ENCODE measurements around the gene GEMIN2.
"Not testable (repeated sequence)": the region's sequence is repeated elsewhere in the genome, so short reads cannot be mapped to it uniquely, and the experiment has no call there.

Gene GEMIN2

GRCh38 chr14:39113685-39114072 is 444 bp upstream of the GEMIN2 start:
- DNase-seq: no peak

GRCh38 chr14:39122330-39123138 is 8.4 kb downstream of the GEMIN2 start:
- DNase-seq: no peak

- not testable (repeated sequence) for DNase-seq
These were observed 23.7 kb downstream of the GEMIN2 start for GRCh38 chr14:39137835-39138234.

DNA sequence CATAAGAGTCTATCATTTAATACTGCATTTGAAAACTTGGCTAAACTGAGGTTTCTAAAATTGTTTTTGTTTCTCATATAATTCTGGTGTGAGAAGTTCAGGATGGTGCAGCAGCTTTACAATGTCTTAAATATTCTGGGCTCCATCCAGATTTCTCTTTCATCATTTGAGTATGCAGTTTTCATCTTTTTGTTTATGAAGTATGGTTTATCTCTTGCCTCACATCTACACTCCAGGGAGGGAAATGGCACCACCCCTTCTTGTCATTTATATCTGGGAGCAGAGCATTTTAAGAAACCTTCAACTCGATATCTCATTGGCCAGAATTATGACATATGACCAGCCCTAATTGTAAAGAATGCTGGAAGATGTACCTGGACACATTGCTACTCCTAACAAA is 24.3 kb downstream of the GEMIN2 start:
- no peak for DNase-seq

DNA sequence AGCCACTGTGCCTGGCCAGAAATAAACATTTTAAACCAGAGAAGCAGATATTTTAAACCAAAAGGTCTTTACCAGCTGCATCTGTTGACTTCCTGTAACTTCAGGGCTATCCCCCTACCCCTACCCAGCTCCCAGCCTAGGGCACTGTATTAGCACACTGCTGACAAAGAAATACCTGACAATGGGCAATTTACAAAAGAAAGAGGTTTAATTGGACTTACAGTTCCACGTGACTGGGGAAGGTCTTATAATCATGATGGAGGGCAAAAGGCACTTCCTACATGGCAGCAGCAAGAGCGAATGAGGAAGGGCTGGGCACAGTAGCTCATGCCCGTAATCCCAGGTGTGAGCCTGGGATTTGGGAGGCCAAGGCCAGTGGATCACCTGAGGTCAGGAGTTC is 26.0 kb downstream of the GEMIN2 start:
- no peak for DNase-seq

DNA sequence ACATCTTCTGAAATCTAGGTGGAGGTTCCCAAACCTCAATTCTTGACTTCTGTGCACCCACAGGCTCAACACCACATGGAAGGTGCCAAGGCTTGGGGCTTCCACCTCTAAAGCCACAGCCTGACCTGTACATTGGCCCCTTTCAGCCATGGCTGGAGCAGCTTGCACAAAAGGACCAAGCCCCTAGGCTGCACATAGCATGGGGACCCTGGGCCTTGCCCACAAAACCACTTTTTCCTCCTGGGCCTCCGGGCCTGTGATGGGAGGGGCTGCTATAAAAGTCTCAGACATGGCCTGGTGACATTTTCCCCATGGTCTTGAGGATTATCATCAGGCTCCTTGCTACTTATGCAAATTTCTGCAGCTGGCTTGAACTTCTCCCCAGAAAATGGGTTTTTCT is 27.5 kb downstream of the GEMIN2 start:
- not testable (repeated sequence) for DNase-seq

- not testable (repeated sequence) for DNase-seq
These were observed 29.1 kb downstream of the GEMIN2 start for GRCh38 chr14:39143226-39143625.

- no peak for DNase-seq
These were observed 31.3 kb downstream of the GEMIN2 start for GRCh38 chr14:39145266-39145966.

DNA sequence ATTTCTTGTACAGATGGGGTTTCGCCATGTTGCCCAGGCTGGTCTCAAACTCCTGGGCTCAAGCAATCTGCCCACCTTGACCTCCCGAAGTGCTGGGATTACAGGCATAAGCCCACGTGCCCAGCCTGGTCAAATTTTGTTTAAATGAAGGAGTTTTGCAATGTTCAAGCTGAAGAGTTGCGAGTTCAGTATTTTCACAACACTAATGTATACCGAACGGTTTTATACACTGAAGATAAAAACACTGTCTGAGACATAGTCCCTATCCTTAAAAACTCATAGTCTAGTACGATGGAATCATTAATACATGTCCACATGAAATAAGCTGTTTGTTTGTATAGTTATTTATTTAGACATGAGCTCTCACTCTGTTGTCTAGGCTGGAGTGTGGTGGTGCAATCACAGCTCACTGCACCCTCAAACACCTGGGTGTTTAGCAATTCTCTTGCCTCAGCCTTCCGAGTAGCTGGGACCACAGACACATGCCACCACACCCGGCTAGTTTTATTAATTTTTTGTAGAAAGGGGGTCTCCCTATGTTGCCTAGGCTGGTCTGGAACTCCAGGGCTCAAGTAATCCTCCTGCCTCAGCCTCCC is 40.6 kb downstream of the GEMIN2 start:
- no peak for DNase-seq

DNA sequence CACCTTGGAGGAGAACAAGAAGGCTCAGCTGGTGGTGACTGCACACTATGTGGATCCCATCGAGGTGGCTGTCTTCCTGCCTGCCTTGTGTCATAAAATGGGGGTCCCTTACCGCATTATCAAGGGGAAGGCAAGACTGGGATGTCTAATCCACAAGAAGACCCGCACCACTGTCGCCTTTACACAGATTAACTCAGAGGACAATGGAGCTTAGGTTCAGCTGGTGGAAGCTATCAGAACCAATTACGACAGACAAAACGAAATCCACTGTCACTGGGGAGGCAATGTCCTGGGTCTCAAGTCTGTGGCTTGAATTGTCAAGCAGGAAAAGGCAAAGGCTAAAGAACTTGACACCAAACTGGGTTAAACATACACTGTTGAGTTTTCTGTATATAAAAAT is 43.4 kb downstream of the GEMIN2 start:
- no peak for DNase-seq

GRCh38 chr14:39158222-39158858 is 44.2 kb downstream of the GEMIN2 start:
- DNase-seq: no peak

DNA sequence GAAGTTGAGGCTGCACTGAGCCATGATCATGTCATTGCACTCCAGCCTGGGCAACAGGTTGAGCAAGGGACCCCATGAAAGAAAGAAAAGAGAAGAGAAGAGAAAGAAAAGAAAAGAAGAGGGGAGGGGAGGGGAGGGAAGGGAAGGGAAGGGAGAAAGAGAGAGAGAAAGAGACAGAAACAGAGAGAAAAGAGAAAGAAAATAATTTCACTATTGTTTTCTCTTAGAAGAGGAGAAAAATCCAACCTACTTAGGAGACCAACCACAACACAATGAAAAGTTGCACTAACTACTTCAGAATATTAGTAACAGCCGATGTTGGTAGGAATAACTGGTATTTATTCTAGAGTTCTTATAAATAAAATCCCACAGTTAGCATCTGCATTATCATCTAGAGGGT is 46.4 kb downstream of the GEMIN2 start:
- DNase-seq: no peak

DNA sequence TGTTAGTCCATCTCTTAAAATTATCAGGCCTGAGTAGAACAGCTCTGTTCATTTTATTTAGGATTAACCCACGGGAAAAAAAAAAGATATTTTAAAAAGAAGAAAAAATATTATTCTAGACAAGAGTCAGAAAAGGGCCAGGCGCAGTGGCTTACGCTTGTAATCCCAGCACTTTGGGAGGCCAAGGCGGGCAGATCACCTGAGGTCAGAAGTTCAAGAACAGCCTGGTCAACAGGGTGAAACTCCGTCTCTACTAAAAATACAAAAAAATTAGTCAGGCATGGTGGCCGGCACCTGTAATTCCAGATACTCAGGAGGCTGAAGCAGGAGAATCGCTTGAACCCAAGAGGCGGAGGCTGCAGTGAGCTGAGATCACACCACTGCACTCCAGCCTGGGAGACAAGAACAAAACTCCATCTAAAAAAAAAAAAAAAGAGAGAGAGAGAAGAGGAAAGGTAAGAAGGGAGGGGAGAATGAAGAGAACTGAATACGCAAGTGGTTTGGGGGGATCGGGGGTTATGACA is 53.7 kb downstream of the GEMIN2 start:
- not testable (repeated sequence) for DNase-seq

DNA sequence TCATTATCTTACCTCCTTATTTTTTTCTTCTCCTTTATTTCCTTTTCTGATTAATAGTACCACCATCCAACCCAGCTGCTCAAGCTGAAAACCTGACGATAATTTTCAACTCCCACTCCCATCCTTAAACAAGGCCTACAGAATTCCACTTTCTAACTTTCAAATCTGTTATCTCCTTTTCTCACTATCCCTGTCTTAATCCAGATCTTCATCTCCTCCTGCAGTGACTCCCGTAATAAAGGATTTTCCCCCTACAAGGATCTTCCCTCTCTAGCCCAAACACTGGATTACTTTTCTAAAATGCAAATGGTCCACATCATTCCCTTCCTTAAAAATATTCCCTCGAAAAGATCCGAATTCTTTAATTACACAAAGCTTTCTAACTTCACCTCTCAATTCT is 54.5 kb downstream of the GEMIN2 start:
- no peak for DNase-seq

DNA sequence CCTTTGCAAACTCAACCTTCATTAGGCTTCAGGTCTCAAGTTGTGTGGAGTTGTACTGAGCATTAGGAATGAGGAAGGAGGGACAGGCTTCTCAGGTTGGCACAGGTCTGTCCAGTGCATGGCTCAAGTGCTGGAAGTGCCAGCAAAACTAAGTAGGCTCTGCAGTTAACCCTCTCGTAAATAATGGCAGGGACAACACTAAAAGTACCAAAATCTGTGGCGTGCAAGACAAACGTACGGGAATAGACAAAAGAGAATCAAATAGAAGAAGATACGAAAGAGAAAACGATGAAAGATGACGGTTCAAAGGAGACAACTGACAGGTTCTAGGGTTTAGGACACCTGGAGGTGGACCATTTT is 55.4 kb downstream of the GEMIN2 start:
- DNase-seq: no peak

- DNase-seq: no peak
These were observed 59.1 kb downstream of the GEMIN2 start for GRCh38 chr14:39173198-39173597.

- peak; percentile 88 for DNase-seq
These were observed 60.7 kb downstream of the GEMIN2 start, which contains the start of gene PNN for GRCh38 chr14:39174560-39175444. Gene PNN, plus strand, starts transcription at chr14:39175254. Its CDS starts 26 bp downstream, at chr14:39175280.

GRCh38 chr14:39175445-39176262 is 61.5 kb downstream of the GEMIN2 start:
- no peak for DNase-seq

- no peak for DNase-seq
These were observed 62.4 kb downstream of the GEMIN2 start for GRCh38 chr14:39176263-39177167.

DNA sequence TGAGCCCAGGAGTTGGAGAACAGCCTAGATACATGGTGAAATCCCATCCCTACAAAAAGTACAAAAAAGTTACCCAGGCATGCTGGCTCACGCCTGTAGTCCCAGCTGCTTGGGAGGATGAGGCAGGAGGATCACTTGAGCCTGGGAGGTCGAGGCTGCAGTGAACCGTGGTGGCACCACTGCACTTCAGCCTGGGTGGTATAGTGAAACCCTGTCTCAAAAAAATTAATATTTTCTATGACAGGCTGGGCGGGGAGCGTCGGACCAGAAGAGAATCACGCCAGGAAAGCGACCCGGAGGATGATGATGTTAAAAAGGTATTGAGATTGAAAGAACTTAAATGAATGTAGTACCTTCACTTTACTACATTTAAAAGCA is 63.0 kb downstream of the GEMIN2 start:
- no peak for DNase-seq
